ENCODE measurements around the gene RUNX2. TPM values are rescaled to one million over a fixed set of nuclear protein-coding genes. Genes with fewer than 3 reads are reported as not detected.

The RUNX2 gene
- total and polyA plus RNA-seq, 2 donors from 2014 or later, result 2.3 to 4.7 TPM

DNA sequence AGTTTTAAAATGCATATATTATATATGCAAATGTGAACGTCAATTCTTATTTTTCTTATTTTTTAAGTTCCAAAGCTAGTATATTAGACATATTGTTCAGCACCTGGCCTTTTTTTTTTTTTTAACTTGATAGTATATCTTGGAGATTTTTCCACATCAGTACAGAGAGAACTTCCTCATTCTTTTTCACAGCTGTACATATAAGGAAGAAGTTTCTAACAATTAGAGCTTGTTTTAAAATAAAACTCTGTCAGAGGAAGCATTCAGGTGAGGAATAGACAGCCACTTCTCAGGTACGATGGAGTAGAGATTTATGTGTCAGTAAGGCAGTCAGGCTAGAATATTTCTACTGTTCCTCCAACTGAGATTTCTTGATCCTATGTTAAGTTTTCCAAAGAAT lies 282.7 kb downstream of the RUNX2 start:
- H3K27ac ChIP-seq (ENCODE audit: low read depth in 2 of 2, low read length in 2 of 2), result no peak overlapping the region
- FAIRE-seq, result no peak

DNA sequence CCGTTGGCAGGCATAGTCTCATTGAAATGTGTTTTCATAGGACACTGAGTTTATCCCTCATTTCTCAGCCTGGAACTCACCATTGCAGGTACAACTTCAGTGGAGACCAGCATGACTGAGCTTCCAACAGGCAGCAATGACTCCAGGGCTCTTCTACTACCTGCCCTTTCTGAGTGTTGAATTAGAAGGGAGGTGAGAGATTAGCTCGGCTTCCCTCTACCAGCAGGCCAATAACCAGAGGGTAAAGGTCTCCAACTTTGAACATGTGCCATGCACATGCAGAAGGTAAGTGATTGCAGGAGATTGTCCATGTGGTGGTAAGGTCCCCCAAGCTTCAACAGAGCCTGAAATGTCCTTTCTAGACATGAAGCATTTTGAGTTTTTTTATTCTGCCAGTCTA lies 283.4 kb downstream of the RUNX2 start:
- no peak for FAIRE-seq

More for the DNA sequence above, 282.7 kb downstream of the RUNX2 start:
- H3K4me3 ChIP-seq (ENCODE audit: low read length in 3 of 3), result no peak overlapping the region
- TF ChIP-seq, protein P1, sequence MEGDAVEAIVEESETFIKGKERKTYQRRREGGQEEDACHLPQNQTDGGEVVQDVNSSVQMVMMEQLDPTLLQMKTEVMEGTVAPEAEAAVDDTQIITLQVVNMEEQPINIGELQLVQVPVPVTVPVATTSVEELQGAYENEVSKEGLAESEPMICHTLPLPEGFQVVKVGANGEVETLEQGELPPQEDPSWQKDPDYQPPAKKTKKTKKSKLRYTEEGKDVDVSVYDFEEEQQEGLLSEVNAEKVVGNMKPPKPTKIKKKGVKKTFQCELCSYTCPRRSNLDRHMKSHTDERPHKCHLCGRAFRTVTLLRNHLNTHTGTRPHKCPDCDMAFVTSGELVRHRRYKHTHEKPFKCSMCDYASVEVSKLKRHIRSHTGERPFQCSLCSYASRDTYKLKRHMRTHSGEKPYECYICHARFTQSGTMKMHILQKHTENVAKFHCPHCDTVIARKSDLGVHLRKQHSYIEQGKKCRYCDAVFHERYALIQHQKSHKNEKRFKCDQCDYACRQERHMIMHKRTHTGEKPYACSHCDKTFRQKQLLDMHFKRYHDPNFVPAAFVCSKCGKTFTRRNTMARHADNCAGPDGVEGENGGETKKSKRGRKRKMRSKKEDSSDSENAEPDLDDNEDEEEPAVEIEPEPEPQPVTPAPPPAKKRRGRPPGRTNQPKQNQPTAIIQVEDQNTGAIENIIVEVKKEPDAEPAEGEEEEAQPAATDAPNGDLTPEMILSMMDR (IDR thresholded peaks at IDR 0.05; ENCODE audit: borderline replicate concordance, extremely low read depth, insufficient read depth), result no peak
- no peaks in the 10 kb centered on the region for H3K27me3 ChIP-seq (ENCODE audit: control insufficient read depth, insufficient read depth, low read length)
- intact Hi-C loops (cut with DNase I), result no loop called here
- DNase-seq, result no peak
- no peak overlapping the region for H3K9ac ChIP-seq (ENCODE audit: low read length in 3 of 3)
- no peaks in the 10 kb centered on the region for H3K4me1 ChIP-seq (ENCODE audit: control insufficient read depth in 2 of 3, insufficient read depth in 2 of 3, low read depth in 1 of 3, low read length in 3 of 3)
- no peaks in the 10 kb centered on the region for H3K36me3 ChIP-seq (ENCODE audit: control insufficient read depth in 2 of 3, insufficient read depth in 3 of 3, low read length in 3 of 3)
- peaks cover 0 to 2% (median 0%) of the 10 kb centered on the region in 3 donors for H3K9me3 ChIP-seq (ENCODE audit: control insufficient read depth in 2 of 3, insufficient read depth in 1 of 3, low read length in 3 of 3)

GRCh38 chr6:45613656-45614055 lies 285.5 kb downstream of the RUNX2 start:
- no peaks in the 10 kb centered on the region for H3K4me1 ChIP-seq (ENCODE audit: control insufficient read depth in 2 of 3, insufficient read depth in 2 of 3, low read depth in 1 of 3, low read length in 3 of 3)
- H3K36me3 ChIP-seq (ENCODE audit: control insufficient read depth in 2 of 3, insufficient read depth in 3 of 3, low read length in 3 of 3), result no peaks in the 10 kb centered on the region
- DNase-seq (peak in 4 of 5 donors; percentile 40 to 90 (median 71)), FAIRE-seq (no peak)
- H3K9ac ChIP-seq (ENCODE audit: low read length in 3 of 3), result no peak overlapping the region
- no peaks in the 10 kb centered on the region for H3K27me3 ChIP-seq (ENCODE audit: control insufficient read depth, insufficient read depth, low read length)
- H3K9me3 ChIP-seq (ENCODE audit: control insufficient read depth in 2 of 3, insufficient read depth in 1 of 3, low read length in 3 of 3), result peaks cover 0 to 2% (median 0%) of the 10 kb centered on the region in 3 donors
- peak overlapping the region in 1 of 3 donors; percentile 24 for H3K4me3 ChIP-seq (ENCODE audit: low read length in 3 of 3)
- no peak overlapping the region for H3K27ac ChIP-seq (ENCODE audit: low read depth in 2 of 2, low read length in 2 of 2)
- TF ChIP-seq, protein P1 (IDR thresholded peaks at IDR 0.05; ENCODE audit: borderline replicate concordance, extremely low read depth, insufficient read depth), result no peak
- intact Hi-C loops (cut with DNase I), result no loop called here

More for the DNA sequence above, 283.4 kb downstream of the RUNX2 start:
- Histone ChIP-seq H3K27ac (ENCODE audit: low read depth in 2 of 2, low read length in 2 of 2) (no peak overlapping the region), H3K36me3 (ENCODE audit: control insufficient read depth in 2 of 3, insufficient read depth in 3 of 3, low read length in 3 of 3) (no peaks in the 10 kb centered on the region), H3K27me3 (ENCODE audit: control insufficient read depth, insufficient read depth, low read length) (no peaks in the 10 kb centered on the region), H3K9ac (ENCODE audit: low read length in 3 of 3) (no peak overlapping the region), H3K9me3 (ENCODE audit: control insufficient read depth in 2 of 3, insufficient read depth in 1 of 3, low read length in 3 of 3) (peaks cover 0 to 2% (median 0%) of the 10 kb centered on the region in 3 donors), H3K4me3 (ENCODE audit: low read length in 3 of 3) (no peak overlapping the region), H3K4me1 (ENCODE audit: control insufficient read depth in 2 of 3, insufficient read depth in 2 of 3, low read depth in 1 of 3, low read length in 3 of 3) (no peaks in the 10 kb centered on the region)
- intact Hi-C loops (cut with DNase I), result no loop called here
- no peak for DNase-seq
- TF ChIP-seq, protein P1 (IDR thresholded peaks at IDR 0.05; ENCODE audit: borderline replicate concordance, extremely low read depth, insufficient read depth), result no peak
